WTC11 (cell line): ENCODE results near the gene ALOX12B.

Experiments used
- ATF1 ChIP-seq: sonication (generic); formaldehyde crosslinking; IDR thresholded peaks from 2 replicates; pipeline ENCODE4 v1.8.1; 2023; ENCODE audit warnings: mild to moderate bottlenecking, moderate library complexity, missing genetic modification reagents
- IRF2 ChIP-seq: sonication (generic); formaldehyde crosslinking; IDR thresholded peaks from 2 replicates; pipeline ENCODE4 v1.8.0; 2022; ENCODE audit warnings: low read depth, missing genetic modification reagents, borderline replicate concordance
- SP1 ChIP-seq: sonication (generic); formaldehyde crosslinking; conservative IDR thresholded peaks from 2 replicates; pipeline ENCODE4 v1.8.1; 2022; ENCODE audit warnings: missing genetic modification reagents
- TEAD4 ChIP-seq: sonication (generic); formaldehyde crosslinking; IDR thresholded peaks from 2 replicates; pipeline ENCODE4 v1.8.0; 2022; ENCODE audit warnings: mild to moderate bottlenecking, missing genetic modification reagents
- TP53 ChIP-seq: sonication (generic); formaldehyde crosslinking; IDR thresholded peaks from 2 replicates; pipeline ENCODE4 v1.8.1; 2023; ENCODE audit warnings: mild to moderate bottlenecking, missing genetic modification reagents
- USF2 ChIP-seq: sonication (generic); formaldehyde crosslinking; IDR thresholded peaks from 2 replicates; pipeline ENCODE4 v1.8.1; 2023; ENCODE audit warnings: mild to moderate bottlenecking, missing genetic modification reagents, moderate library complexity
- ZNF317 ChIP-seq: sonication (generic); formaldehyde crosslinking; IDR thresholded peaks from 2 replicates; pipeline ENCODE4 v1.8.1; 2023; ENCODE audit warnings: low read depth, mild to moderate bottlenecking, moderate library complexity, missing genetic modification reagents, borderline replicate concordance
- ZNF671 ChIP-seq: fragments of 250-450 bp; sonication (Bioruptor Pico); IDR thresholded peaks from 2 replicates; pipeline ENCODE4 v1.8.0; 2021; ENCODE audit warnings: mild to moderate bottlenecking
- TF ChIP-seq, protein P1 (sequence below): fragments of 200-600 bp; IDR thresholded peaks from 2 replicates; pipeline ENCODE4 v1.8.0; 2022; ENCODE audit warnings: antibody characterized with exemption
- TF ChIP-seq, protein P2 (sequence below): sonication (generic); formaldehyde crosslinking; IDR thresholded peaks from 2 replicates; pipeline ENCODE4 v1.8.0; 2022; ENCODE audit warnings: mild to moderate bottlenecking, missing genetic modification reagents

- TF ChIP-seq, protein P1, sequence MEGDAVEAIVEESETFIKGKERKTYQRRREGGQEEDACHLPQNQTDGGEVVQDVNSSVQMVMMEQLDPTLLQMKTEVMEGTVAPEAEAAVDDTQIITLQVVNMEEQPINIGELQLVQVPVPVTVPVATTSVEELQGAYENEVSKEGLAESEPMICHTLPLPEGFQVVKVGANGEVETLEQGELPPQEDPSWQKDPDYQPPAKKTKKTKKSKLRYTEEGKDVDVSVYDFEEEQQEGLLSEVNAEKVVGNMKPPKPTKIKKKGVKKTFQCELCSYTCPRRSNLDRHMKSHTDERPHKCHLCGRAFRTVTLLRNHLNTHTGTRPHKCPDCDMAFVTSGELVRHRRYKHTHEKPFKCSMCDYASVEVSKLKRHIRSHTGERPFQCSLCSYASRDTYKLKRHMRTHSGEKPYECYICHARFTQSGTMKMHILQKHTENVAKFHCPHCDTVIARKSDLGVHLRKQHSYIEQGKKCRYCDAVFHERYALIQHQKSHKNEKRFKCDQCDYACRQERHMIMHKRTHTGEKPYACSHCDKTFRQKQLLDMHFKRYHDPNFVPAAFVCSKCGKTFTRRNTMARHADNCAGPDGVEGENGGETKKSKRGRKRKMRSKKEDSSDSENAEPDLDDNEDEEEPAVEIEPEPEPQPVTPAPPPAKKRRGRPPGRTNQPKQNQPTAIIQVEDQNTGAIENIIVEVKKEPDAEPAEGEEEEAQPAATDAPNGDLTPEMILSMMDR, result no peak
- TF ChIP-seq ATF1 (CRISPR knock-in tag) (no peak), TEAD4 (no peak), IRF2 (CRISPR knock-in tag) (no peak), USF2 (CRISPR knock-in tag) (no peak), SP1 (CRISPR knock-in tag) (no peak), ZNF671 (CRISPR knock-in tag) (no peak), ZNF317 (CRISPR knock-in tag) (no peak), TP53 (no peak)
- TF ChIP-seq, protein P2, sequence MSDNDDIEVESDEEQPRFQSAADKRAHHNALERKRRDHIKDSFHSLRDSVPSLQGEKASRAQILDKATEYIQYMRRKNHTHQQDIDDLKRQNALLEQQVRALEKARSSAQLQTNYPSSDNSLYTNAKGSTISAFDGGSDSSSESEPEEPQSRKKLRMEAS (CRISPR knock-in tag), result no peak
These were observed 31.7 kb downstream of the ALOX12B start for GRCh38 chr17:8055851-8056231.
